ENCODE data around the gene RAF1. TPM values are rescaled to one million over a fixed set of nuclear protein-coding genes. Genes with fewer than 3 reads are reported as not detected.
"Not testable (repeated sequence)": the region's sequence is repeated elsewhere in the genome, so short reads cannot be mapped to it uniquely, and the experiment has no call there.

RAF1 gene
- 10 to 100 TPM; 44.3 to 87.2 (median 81.7) TPM for polyA plus RNA-seq

GRCh38 chr3:12663936-12664908 is at the start of gene RAF1:
TSS of gene RAF1 (minus strand) at chr3:12664117. CDS start at chr3:12618721, 45,396 bp downstream.
- peak within 1 kb of the TSS; percentile 92 to 100 (median 97) for H3K4me3 Mint-ChIP-seq
- H3K4me1 Mint-ChIP-seq: peaks cover 37 to 51% of the 10 kb centered on the region in 2 donors
- H3K27ac Mint-ChIP-seq: peak within 1 kb of the TSS; percentile 95 to 99 (median 98)
- H3K27me3 Mint-ChIP-seq (ENCODE audit: low read depth in 3 of 3): peaks cover 6 to 9% (median 8%) of the 10 kb centered on the region in 3 donors
- DNase-seq: peak; percentile 96 to 97 (median 96)
- no peaks in the 10 kb centered on the region for H3K9me3 Mint-ChIP-seq
- no peaks in the 10 kb centered on the region for H3K36me3 Mint-ChIP-seq

- Mint-ChIP-seq H3K27ac (no peak overlapping the region), H3K36me3 (no peaks in the 10 kb centered on the region), H3K4me3 (no peak overlapping the region), H3K27me3 (ENCODE audit: low read depth in 3 of 3) (peaks cover 0 to 10% (median 0%) of the 10 kb centered on the region in 3 donors), H3K4me1 (no peaks in the 10 kb centered on the region), H3K9me3 (no peaks in the 10 kb centered on the region)
- DNase-seq: no peak
These were observed 46.1 kb upstream of the RAF1 start for GRCh38 chr3:12710062-12710461.

GRCh38 chr3:12709334-12709733 is 45.4 kb upstream of the RAF1 start:
- Mint-ChIP-seq H3K36me3 (no peaks in the 10 kb centered on the region), H3K4me1 (no peaks in the 10 kb centered on the region), H3K4me3 (no peak overlapping the region), H3K9me3 (no peaks in the 10 kb centered on the region), H3K27ac (no peak overlapping the region), H3K27me3 (ENCODE audit: low read depth in 3 of 3) (peaks cover 0 to 10% (median 0%) of the 10 kb centered on the region in 3 donors)
- DNase-seq: no peak

- H3K27ac Mint-ChIP-seq: no peak overlapping the region
- H3K9me3 Mint-ChIP-seq: no peaks in the 10 kb centered on the region
- no peak overlapping the region for H3K4me3 Mint-ChIP-seq
These were observed 44.8 kb upstream of the RAF1 start for GRCh38 chr3:12708584-12709192.

GRCh38 chr3:12707449-12707848 is 43.5 kb upstream of the RAF1 start:
- Mint-ChIP-seq H3K4me3 (no peak overlapping the region), H3K9me3 (no peaks in the 10 kb centered on the region), H3K27me3 (ENCODE audit: low read depth in 3 of 3) (peaks cover 0 to 7% (median 0%) of the 10 kb centered on the region in 3 donors), H3K27ac (no peak overlapping the region), H3K36me3 (no peaks in the 10 kb centered on the region), H3K4me1 (no peaks in the 10 kb centered on the region)
- no peak for DNase-seq

More at GRCh38 chr3:12708584-12709192, 44.8 kb upstream of the RAF1 start:
- no peak for DNase-seq
- peaks cover 0 to 10% (median 0%) of the 10 kb centered on the region in 3 donors for H3K27me3 Mint-ChIP-seq (ENCODE audit: low read depth in 3 of 3)
- no peaks in the 10 kb centered on the region for H3K4me1 Mint-ChIP-seq
- no peaks in the 10 kb centered on the region for H3K36me3 Mint-ChIP-seq

- no peaks in the 10 kb centered on the region for H3K4me1 Mint-ChIP-seq
- no peaks in the 10 kb centered on the region for H3K9me3 Mint-ChIP-seq
- peak; percentile 40 to 49 (median 45) for DNase-seq
- H3K27ac Mint-ChIP-seq: no peak overlapping the region
- H3K27me3 Mint-ChIP-seq (ENCODE audit: low read depth in 3 of 3): peaks cover 0 to 4% (median 0%) of the 10 kb centered on the region in 3 donors
- no peaks in the 10 kb centered on the region for H3K36me3 Mint-ChIP-seq
- no peak overlapping the region for H3K4me3 Mint-ChIP-seq
These were observed 42.8 kb upstream of the RAF1 start for GRCh38 chr3:12706504-12707253.

- H3K4me1 Mint-ChIP-seq: no peaks in the 10 kb centered on the region
- peaks cover 0 to 2% (median 0%) of the 10 kb centered on the region in 3 donors for H3K27me3 Mint-ChIP-seq (ENCODE audit: low read depth in 3 of 3)
- H3K27ac Mint-ChIP-seq: no peak overlapping the region
- H3K36me3 Mint-ChIP-seq: no peaks in the 10 kb centered on the region
- H3K9me3 Mint-ChIP-seq: no peaks in the 10 kb centered on the region
- no peak overlapping the region for H3K4me3 Mint-ChIP-seq
- DNase-seq: no peak
These were observed 42.1 kb upstream of the RAF1 start for GRCh38 chr3:12705981-12706380.

- no peaks in the 10 kb centered on the region for H3K9me3 Mint-ChIP-seq
These were observed 41.5 kb upstream of the RAF1 start for GRCh38 chr3:12705374-12705926.

GRCh38 chr3:12702501-12702900 is 38.6 kb upstream of the RAF1 start:
- H3K27ac Mint-ChIP-seq: no peak overlapping the region
- H3K27me3 Mint-ChIP-seq (ENCODE audit: low read depth in 3 of 3): no peaks in the 10 kb centered on the region
- H3K9me3 Mint-ChIP-seq: no peaks in the 10 kb centered on the region
- H3K4me1 Mint-ChIP-seq: no peaks in the 10 kb centered on the region
- H3K4me3 Mint-ChIP-seq: no peak overlapping the region
- no peaks in the 10 kb centered on the region for H3K36me3 Mint-ChIP-seq
- DNase-seq: no peak

More at GRCh38 chr3:12705374-12705926, 41.5 kb upstream of the RAF1 start:
- Mint-ChIP-seq H3K4me3 (no peak overlapping the region), H3K27ac (no peak overlapping the region), H3K36me3 (no peaks in the 10 kb centered on the region), H3K4me1 (no peaks in the 10 kb centered on the region), H3K27me3 (ENCODE audit: low read depth in 3 of 3) (peaks cover 0 to 2% (median 0%) of the 10 kb centered on the region in 3 donors)
- no peak for DNase-seq

- not testable (repeated sequence) for DNase-seq; H3K4me1 Mint-ChIP-seq; H3K9me3 Mint-ChIP-seq; H3K27ac Mint-ChIP-seq; H3K27me3 Mint-ChIP-seq (ENCODE audit: low read depth in 3 of 3); H3K36me3 Mint-ChIP-seq; H3K4me3 Mint-ChIP-seq
These were observed 37.7 kb upstream of the RAF1 start for GRCh38 chr3:12701601-12702000.

GRCh38 chr3:12700800-12701199 is 36.9 kb upstream of the RAF1 start:
- DNase-seq: no peak
- Mint-ChIP-seq H3K4me1 (no peaks in the 10 kb centered on the region), H3K4me3 (no peak overlapping the region), H3K9me3 (no peaks in the 10 kb centered on the region), H3K27me3 (ENCODE audit: low read depth in 3 of 3) (peaks cover 0 to 1% (median 0%) of the 10 kb centered on the region in 3 donors), H3K27ac (no peak overlapping the region), H3K36me3 (no peaks in the 10 kb centered on the region)

GRCh38 chr3:12695916-12696315 is 32.0 kb upstream of the RAF1 start:
- Mint-ChIP-seq H3K9me3 (no peaks in the 10 kb centered on the region), H3K27me3 (ENCODE audit: low read depth in 3 of 3) (peaks cover 0 to 2% (median 0%) of the 10 kb centered on the region in 3 donors), H3K36me3 (no peaks in the 10 kb centered on the region), H3K27ac (no peak overlapping the region), H3K4me3 (no peak overlapping the region), H3K4me1 (no peaks in the 10 kb centered on the region)
- DNase-seq: no peak

- H3K27me3 Mint-ChIP-seq (ENCODE audit: low read depth in 3 of 3): peaks cover 0 to 2% (median 0%) of the 10 kb centered on the region in 3 donors
- H3K4me3 Mint-ChIP-seq: no peak overlapping the region
- no peaks in the 10 kb centered on the region for H3K36me3 Mint-ChIP-seq
- H3K27ac Mint-ChIP-seq: no peak overlapping the region
- DNase-seq: no peak
- H3K4me1 Mint-ChIP-seq: no peaks in the 10 kb centered on the region
- no peaks in the 10 kb centered on the region for H3K9me3 Mint-ChIP-seq
These were observed 31.2 kb upstream of the RAF1 start for GRCh38 chr3:12695112-12695511.

All from immature natural killer cell (primary cell).